Rectal smooth muscle tissue (tissue), 1 donor: ENCODE measurements around the gene BCO1.

ENCODE experiments used
- H3K27ac ChIP-seq: one replicate; pipeline ENCODE4 v1.7.0; 2013; ENCODE audit warnings: low read depth, low read length, inconsistent platforms
- H3K27me3 ChIP-seq: one replicate; pipeline ENCODE4 v1.7.0; 2013; ENCODE audit warnings: low read length; ENCODE audit not compliant: control insufficient read depth, insufficient read depth
- H3K36me3 ChIP-seq: one replicate; pipeline ENCODE4 v1.7.0; 2013; ENCODE audit warnings: low read length; ENCODE audit not compliant: control insufficient read depth, insufficient read depth
- H3K4me1 ChIP-seq: one replicate; pipeline ENCODE4 v1.7.0; 2013; ENCODE audit warnings: low read length; ENCODE audit not compliant: control insufficient read depth, insufficient read depth
- H3K4me3 ChIP-seq: one replicate; pipeline ENCODE4 v1.7.0; 2013; ENCODE audit warnings: low read length
- H3K9ac ChIP-seq: one replicate; pipeline ENCODE4 v1.7.0; 2013; ENCODE audit warnings: low read length

BCO1 gene, protein sequence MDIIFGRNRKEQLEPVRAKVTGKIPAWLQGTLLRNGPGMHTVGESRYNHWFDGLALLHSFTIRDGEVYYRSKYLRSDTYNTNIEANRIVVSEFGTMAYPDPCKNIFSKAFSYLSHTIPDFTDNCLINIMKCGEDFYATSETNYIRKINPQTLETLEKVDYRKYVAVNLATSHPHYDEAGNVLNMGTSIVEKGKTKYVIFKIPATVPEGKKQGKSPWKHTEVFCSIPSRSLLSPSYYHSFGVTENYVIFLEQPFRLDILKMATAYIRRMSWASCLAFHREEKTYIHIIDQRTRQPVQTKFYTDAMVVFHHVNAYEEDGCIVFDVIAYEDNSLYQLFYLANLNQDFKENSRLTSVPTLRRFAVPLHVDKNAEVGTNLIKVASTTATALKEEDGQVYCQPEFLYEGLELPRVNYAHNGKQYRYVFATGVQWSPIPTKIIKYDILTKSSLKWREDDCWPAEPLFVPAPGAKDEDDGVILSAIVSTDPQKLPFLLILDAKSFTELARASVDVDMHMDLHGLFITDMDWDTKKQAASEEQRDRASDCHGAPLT

DNA sequence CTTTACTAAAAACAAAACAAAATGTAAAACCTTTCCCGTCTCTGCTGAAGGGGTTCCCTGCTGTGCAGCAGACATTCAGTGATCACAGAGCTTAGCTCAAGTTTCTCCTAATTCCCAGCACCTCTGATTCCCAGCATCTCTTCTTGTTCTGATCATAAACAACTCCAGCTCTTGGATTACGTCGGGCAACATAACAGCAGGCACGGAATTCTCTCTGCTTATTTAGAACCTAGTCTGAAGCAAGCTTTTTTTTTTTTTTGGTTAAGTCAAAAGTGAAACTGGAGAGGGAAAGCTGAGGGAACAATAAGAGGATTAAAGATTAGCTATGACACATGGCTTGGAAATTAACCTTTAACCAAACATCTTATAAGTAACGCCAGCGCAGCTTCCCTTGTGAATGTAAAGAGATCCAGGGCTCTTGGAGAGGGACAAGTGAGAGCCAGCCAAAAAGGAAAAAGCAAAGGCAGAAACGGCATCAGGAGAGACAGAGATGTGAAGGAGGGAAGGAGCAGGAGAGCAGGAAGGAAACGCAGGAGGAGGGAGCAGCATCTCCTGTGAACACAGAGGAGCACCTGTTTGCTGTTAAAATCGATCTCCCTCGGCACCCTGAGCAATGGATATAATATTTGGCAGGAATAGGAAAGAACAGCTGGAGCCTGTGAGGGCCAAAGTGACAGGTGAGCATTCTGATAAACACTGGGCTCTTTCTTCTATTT lies at the start of gene BCO1:
Gene BCO1, plus strand, starts transcription at position 394 of the 716 bp plus-strand sequence. Its CDS starts 220 bp downstream, at position 614.
- peak within 1 kb of the TSS; percentile 32 for H3K9ac ChIP-seq
- H3K27ac ChIP-seq: peak within 1 kb of the TSS; percentile 91
- peak within 1 kb of the TSS; percentile 73 for H3K4me3 ChIP-seq

DNA sequence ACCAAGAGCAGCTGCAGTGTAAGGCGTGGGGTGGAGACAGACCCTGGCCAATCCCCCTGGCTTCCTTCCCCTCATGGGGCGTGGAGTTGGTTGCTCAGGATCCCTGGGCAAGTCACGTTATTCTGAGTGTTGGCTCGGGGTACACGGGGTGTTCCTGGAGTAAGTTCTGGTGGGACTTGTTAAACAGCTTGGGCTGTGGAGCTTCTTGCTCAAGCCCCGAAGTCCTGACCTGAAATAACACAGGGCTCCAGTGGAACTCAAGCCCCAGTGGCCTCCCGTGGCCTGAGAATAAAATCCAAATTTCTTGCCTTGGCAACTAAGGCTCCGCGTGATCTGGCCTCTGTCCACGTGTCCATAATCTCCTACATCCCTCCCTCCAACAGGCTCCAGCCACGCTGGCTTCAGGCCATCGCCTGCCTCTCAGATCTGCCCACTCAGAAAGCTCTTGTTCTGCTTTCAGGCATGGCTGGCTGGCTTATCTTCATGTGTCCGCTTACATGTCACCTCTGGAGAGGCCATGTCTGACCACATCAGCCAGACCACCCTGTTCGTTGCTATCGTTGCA lies 49.3 kb upstream of the BCO1 start:
- no peak overlapping the region for H3K27ac ChIP-seq
- H3K4me1 ChIP-seq: no peaks in the 10 kb centered on the region
- H3K4me3 ChIP-seq: no peak overlapping the region
- H3K27me3 ChIP-seq: no peaks in the 10 kb centered on the region
- no peaks in the 10 kb centered on the region for H3K36me3 ChIP-seq
- no peak overlapping the region for H3K9ac ChIP-seq

More for the DNA sequence above, at the start of gene BCO1:
- H3K27me3 ChIP-seq: no peaks in the 10 kb centered on the region
- H3K36me3 ChIP-seq: no peaks in the 10 kb centered on the region
- H3K4me1 ChIP-seq: peaks cover 8% of the 10 kb centered on the region

DNA sequence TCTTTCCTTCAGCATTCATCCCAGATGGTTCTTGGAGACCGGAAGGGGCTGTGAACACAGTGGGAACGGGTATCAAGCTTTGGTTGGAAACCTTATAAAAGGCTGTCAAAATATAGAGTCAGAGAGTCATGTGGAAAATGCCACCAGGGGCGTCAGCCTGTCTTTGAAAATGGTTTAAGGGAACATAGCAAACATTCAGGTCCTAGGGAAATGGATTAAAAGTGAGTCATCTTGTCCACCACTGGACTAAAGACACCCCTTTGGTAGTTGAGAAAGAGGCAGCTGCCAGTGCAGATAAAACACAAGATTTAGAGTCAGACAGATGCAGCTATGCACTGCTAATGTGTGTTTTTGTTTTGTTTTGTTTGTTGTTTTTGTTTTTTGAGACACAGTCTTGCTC lies 47.8 kb upstream of the BCO1 start:
- Histone ChIP-seq H3K36me3 (no peaks in the 10 kb centered on the region), H3K4me1 (no peaks in the 10 kb centered on the region), H3K27ac (no peak overlapping the region), H3K4me3 (no peak overlapping the region), H3K27me3 (no peaks in the 10 kb centered on the region), H3K9ac (no peak overlapping the region)

DNA sequence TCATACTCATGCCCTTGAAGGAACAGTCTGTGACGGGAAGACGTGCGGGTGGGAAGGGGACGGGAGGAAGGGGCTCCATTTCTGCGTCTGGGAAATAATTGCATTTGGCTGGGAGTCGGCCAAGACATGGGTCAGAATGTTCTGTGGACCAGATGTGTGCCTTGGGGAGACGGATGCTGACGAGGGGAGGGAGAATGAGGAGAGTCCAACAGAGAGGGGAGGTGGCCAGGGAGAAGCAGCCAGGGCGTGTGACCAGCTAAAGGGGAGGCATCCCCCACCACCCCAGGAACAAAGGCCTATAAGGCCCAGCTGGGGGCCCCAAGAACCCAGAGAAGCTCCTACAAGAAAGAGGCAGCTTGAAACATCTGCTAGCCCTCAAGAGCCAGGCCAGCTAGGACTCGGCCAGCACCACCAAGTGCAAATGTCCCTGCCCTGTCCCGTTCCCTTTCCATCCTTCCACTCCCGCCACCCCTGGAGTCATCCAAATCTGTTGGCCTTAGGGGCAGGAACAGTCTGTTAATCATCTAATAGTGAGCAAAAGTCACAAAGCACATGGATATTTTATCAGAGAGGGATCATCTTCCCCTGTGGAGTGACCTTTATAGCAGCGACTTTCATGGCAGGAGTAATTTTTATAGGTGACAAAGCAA lies 42.5 kb upstream of the BCO1 start:
- H3K27ac ChIP-seq: no peak overlapping the region
- no peak overlapping the region for H3K9ac ChIP-seq
- no peaks in the 10 kb centered on the region for H3K36me3 ChIP-seq

DNA sequence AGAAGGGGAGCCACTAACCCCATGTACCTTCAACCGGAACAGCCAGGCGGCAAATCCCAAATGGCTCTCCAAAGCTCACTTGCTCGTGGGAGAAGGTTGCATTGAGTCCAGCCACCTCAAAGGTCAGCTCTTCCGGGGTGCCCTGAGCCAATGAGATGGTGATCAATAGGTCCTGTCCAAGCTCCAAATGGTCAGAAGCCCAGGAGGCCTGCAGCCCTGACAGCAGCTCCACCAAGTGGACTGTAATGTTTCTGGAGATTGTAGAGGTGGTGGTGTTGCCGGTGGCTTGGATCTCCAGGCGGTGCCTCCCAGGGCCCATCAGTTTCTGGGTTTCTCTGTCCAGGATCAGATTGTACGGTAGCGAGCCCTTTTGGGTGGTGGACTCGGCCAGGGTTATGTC lies 39.9 kb upstream of the BCO1 start:
- no peak overlapping the region for H3K9ac ChIP-seq
- H3K4me3 ChIP-seq: no peak overlapping the region
- H3K27me3 ChIP-seq: no peaks in the 10 kb centered on the region

More for the DNA sequence above, 42.5 kb upstream of the BCO1 start:
- Histone ChIP-seq H3K4me1 (no peaks in the 10 kb centered on the region), H3K4me3 (no peak overlapping the region), H3K27me3 (no peaks in the 10 kb centered on the region)

DNA sequence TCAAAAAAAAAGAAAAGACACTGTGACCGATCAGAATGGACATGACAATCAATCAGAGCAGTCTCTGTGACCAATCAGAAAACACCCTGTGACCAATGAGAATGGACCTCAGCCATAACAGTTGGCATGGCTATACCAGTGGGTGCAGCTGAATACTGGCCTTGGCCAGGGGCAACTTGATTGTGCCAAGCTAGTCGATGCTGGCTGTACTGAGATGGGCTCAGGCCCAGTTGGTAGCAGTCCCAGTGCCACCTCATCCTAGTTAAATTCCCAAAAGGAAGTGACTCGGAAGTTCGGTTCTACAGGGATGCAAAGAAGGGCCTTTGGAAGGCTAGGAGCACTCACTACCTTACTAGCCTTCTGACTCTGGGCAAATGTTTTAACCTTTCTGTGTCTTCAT lies 37.2 kb upstream of the BCO1 start:
- no peaks in the 10 kb centered on the region for H3K4me1 ChIP-seq
- no peak overlapping the region for H3K27ac ChIP-seq
- no peak overlapping the region for H3K4me3 ChIP-seq
- no peaks in the 10 kb centered on the region for H3K36me3 ChIP-seq
- no peaks in the 10 kb centered on the region for H3K27me3 ChIP-seq
- H3K9ac ChIP-seq: no peak overlapping the region

More for the DNA sequence above, 39.9 kb upstream of the BCO1 start:
- Histone ChIP-seq H3K27ac (no peak overlapping the region), H3K4me1 (no peaks in the 10 kb centered on the region), H3K36me3 (no peaks in the 10 kb centered on the region)

GRCh38 chr16:81204798-81205680 lies 33.5 kb upstream of the BCO1 start:
- Histone ChIP-seq H3K27me3 (peaks cover 2% of the 10 kb centered on the region), H3K9ac (no peak overlapping the region), H3K4me3 (no peak overlapping the region), H3K4me1 (no peaks in the 10 kb centered on the region), H3K27ac (no peak overlapping the region), H3K36me3 (no peaks in the 10 kb centered on the region)

- Histone ChIP-seq H3K4me1 (no peaks in the 10 kb centered on the region), H3K36me3 (no peaks in the 10 kb centered on the region), H3K4me3 (no peak overlapping the region), H3K9ac (no peak overlapping the region), H3K27ac (no peak overlapping the region), H3K27me3 (peaks cover 2% of the 10 kb centered on the region)
Observed at GRCh38 chr16:81207076-81207475, 31.4 kb upstream of the BCO1 start.

- no peak overlapping the region for H3K27ac ChIP-seq
- no peaks in the 10 kb centered on the region for H3K4me1 ChIP-seq
- H3K4me3 ChIP-seq: no peak overlapping the region
- no peaks in the 10 kb centered on the region for H3K36me3 ChIP-seq
- no peak overlapping the region for H3K9ac ChIP-seq
- H3K27me3 ChIP-seq: peaks cover 2% of the 10 kb centered on the region
Observed at GRCh38 chr16:81210807-81211206, 27.7 kb upstream of the BCO1 start.

- Histone ChIP-seq H3K4me1 (no peaks in the 10 kb centered on the region), H3K36me3 (no peaks in the 10 kb centered on the region), H3K4me3 (no peak overlapping the region), H3K27me3 (peaks cover 2% of the 10 kb centered on the region), H3K9ac (no peak overlapping the region), H3K27ac (no peak overlapping the region)
Observed at GRCh38 chr16:81212830-81213465, 25.5 kb upstream of the BCO1 start.

DNA sequence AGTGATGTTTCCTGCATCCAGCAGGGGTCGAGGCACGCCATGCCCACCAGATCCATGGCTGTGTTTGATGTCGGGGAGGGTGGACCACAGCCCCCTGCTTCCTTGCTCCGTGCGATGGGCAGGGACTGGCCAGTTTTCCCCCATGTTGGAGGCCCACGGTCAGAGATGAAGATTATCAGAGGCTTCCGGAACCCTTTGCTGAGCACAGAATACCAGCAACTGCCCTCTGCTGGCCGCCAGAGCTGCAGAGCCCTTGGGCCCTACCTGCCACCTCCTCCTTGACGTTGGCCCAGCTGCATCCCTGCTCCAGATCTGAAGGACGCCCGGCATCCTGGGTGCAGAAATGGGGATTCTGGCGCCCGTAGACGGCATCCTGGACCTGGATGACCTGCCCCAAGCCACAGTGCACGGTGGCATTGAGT lies 23.7 kb upstream of the BCO1 start:
- no peaks in the 10 kb centered on the region for H3K27me3 ChIP-seq
- H3K4me3 ChIP-seq: no peak overlapping the region
- H3K27ac ChIP-seq: no peak overlapping the region
- H3K36me3 ChIP-seq: no peaks in the 10 kb centered on the region
- no peaks in the 10 kb centered on the region for H3K4me1 ChIP-seq
- no peak overlapping the region for H3K9ac ChIP-seq
